GM12801 (cell line): ENCODE measurements around the gene SEMA4D.

Experiments used
- TF ChIP-seq, protein P1 (sequence below): IDR thresholded peaks from one replicate; pipeline ENCODE4 v1.5.1; 2011; ENCODE audit warnings: control low read depth; ENCODE audit not compliant: insufficient read length; ENCODE audit errors: extremely low read depth

SEMA4D gene

DNA sequence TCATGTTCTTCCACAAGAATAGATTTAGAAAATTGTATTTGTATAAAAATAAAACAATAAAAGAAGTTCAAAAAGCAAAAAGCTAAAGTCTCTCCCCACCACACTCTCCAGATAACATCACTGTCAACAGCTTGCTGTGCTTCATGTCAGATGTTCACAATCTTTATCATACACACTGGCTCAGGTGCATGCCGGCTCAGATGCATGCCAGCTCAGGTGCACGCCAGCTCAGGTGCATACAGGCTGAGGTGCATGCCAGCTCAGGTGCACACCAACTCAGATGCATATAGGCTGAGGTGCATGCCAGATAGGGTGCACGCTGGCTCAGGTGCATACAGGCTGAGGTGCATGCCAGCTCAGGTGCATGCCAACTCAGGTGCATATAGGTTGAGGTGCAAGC is 26.5 kb downstream of the SEMA4D start:
- TF ChIP-seq, protein P1, sequence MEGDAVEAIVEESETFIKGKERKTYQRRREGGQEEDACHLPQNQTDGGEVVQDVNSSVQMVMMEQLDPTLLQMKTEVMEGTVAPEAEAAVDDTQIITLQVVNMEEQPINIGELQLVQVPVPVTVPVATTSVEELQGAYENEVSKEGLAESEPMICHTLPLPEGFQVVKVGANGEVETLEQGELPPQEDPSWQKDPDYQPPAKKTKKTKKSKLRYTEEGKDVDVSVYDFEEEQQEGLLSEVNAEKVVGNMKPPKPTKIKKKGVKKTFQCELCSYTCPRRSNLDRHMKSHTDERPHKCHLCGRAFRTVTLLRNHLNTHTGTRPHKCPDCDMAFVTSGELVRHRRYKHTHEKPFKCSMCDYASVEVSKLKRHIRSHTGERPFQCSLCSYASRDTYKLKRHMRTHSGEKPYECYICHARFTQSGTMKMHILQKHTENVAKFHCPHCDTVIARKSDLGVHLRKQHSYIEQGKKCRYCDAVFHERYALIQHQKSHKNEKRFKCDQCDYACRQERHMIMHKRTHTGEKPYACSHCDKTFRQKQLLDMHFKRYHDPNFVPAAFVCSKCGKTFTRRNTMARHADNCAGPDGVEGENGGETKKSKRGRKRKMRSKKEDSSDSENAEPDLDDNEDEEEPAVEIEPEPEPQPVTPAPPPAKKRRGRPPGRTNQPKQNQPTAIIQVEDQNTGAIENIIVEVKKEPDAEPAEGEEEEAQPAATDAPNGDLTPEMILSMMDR, result no peak

DNA sequence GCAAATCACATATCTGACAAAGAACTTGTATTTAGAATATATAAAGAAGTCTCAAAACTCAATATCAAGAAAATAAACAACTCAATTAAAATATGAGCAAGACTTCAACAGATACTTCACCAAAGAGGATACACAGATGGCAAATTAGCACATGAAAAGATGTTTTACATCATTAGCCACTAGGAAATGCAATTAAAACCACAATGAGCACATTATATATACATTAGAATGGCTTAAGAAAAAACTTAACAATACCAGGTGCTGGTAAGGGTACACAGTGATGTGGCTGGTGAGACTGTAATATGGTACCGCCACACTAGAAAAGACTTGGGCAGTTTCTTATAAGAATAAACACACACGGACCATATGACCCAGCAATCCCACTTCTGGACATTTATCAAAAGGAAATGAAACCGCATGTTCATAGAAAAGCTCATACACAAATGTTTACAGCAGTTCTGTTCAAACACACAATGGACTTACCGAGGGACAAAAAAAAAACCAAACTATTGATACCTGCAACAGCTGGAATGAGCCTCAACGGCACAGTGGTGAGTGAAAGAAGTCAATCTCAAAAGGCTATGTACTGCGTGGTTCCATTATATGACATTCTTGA is 27.6 kb downstream of the SEMA4D start:
- TF ChIP-seq, protein P1, result no peak

DNA sequence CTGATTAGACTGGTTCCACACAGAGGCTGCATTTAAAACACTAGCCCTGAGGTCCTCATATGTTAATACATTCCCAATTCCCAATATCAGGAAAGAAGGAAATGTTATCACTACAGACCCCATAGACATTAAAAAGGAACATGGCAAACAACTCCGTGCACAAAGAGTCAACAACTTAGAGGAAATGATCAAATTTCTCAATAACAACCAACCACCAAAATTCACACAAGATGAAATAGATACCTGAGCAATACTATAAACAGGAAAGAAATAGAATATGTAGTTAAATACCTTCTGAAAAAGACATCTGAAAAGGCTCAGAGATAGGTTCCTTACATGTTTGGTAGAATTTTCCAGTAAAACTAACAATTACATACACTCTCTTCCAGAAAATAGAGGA is 28.9 kb downstream of the SEMA4D start:
- TF ChIP-seq, protein P1, result no peak

DNA sequence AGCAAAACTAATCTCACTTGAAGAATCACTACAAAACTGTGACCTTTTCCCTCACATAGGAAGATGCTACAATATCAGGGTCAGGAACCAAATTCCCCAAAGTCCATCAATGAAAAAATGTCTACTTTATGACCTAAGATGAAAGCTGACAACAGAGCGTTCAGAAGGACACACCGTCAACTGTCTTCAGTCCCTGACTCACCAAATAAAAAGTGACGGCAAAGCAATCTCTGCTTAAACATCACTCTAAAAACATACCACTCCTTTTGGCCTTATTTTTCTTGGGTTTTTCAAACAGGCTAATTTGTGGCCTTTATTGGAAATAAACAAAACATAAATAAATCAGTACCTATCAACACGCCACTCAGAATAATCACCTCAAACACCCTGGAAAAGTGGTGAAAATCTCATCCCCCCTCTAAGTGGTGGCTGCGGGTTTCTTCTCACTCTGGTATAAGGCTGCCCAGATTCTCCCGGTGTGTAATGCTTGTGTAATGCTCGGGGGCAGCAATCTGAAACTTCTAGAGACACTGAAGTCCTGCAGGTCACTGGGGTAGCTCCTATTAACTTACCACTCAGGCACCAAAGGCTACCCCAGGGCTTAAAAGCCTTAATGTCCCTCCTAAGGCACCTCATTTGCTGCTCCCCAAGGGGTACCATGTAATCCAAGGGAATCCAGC is 29.5 kb downstream of the SEMA4D start:
- TF ChIP-seq, protein P1, result no peak

DNA sequence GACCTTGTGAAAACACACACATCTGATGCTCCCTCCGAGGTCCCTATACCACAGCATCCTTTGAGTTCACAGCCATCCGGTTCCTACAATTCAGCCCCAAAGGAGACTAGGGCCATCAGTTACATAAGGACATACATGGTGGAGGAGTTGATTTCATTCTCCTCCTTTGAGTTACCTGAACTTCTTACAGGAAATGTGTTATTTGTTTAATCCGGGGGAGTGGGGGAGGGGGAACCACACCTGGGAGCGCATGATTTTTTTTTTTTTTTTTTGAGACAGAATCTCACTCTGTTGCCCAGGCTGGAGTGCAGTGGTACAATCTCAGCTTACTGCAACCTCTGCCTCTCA is 30.7 kb downstream of the SEMA4D start:
- TF ChIP-seq, protein P1, result no peak

DNA sequence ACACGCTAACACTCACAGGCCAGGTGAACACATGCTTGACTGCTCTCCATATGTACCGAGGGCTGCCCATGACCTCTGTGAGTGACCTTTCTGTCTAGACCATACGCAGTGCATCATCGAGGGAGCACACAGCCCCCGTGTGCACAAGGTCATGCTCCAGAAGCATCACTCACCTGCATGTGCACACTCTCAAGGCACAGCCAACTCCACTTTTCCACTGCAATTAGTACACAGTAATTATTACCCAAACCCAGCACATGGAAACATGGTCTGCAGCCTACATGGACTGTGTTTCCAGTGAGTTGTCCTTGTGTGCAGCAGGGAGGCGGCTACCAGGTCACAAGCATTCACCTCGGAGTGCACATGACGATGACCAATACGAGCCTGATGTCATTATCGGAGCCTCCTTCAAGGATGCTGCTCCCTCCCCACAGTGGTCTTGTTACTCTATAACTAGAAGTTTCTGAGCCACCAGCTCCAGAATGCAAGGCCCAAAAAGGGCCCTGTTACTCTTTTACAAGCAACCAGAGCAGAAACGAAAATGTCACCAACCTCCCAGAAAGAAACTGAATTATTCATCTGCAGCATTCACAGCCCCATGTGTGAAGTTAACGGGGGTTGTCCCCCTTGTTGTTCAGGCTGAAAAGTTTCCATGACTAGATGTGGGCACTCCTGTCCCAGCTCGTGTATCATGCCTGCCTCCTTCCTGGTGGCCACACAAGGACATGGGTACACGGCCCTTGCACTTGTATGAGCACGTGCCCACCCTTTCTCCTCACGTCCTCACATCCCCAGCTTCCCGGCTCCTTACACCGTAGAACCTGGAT is 31.2 kb downstream of the SEMA4D start:
- TF ChIP-seq, protein P1, result no peak

DNA sequence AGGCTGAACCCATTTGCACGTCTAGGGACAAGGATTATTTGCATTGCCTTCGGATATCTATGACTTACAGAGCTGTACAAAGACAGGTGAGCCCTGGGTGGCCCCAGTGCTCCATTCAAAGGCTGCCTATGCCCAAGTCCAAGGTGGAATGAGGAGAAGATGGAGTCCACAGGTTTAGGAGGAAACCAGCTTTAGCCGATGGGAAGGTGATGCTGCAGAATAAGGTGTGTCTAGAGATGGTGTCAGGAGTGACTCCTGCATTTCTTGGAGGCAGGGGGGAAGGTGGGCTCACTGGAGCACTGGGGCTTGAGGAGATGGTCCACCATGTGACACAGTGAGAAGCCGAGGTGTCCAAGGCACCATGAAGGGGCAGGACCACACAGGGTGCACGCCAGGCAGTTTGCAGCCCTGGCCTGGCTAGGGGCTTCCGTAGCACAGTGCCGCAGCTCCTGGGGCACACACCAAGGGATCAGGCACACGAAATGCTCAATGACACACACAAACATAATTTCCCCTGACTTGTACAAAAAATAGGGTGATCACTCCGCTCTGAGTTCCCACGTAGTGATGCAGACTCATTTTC is 32.1 kb downstream of the SEMA4D start:
- TF ChIP-seq, protein P1, result no peak
